HEK293 (cell line): ENCODE data around the gene ACAP3.

Experiments used
- CTCF ChIP-seq: fragments of 450-650 bp; formaldehyde crosslinking; IDR thresholded peaks from 2 replicates; pipeline ENCODE4 v1.5.1; 2016; ENCODE audit warnings: missing biosample characterization, missing genetic modification characterization
- KLF7 ChIP-seq: fragments of 450-650 bp; formaldehyde crosslinking; IDR thresholded peaks from 2 replicates; pipeline ENCODE4 v1.5.1; 2016; ENCODE audit warnings: missing biosample characterization, missing genetic modification characterization, borderline replicate concordance
- MYNN ChIP-seq: fragments of 450-650 bp; formaldehyde crosslinking; IDR thresholded peaks from 2 replicates; pipeline ENCODE4 v1.5.1; 2016; ENCODE audit warnings: missing biosample characterization, missing genetic modification characterization, borderline replicate concordance
- MZF1 ChIP-seq: fragments of 450-650 bp; formaldehyde crosslinking; IDR thresholded peaks from 2 replicates; pipeline ENCODE4 v1.5.1; 2017; ENCODE audit warnings: missing biosample characterization, missing genetic modification characterization, borderline replicate concordance
- SETDB1 ChIP-seq: IDR thresholded peaks from one replicate; pipeline ENCODE4 v1.6.1; 2017; ENCODE audit warnings: mild to moderate bottlenecking, low read length, moderate library complexity, mixed read lengths; ENCODE audit not compliant: insufficient read length
- ZBTB1 ChIP-seq: fragments of 450-650 bp; formaldehyde crosslinking; IDR thresholded peaks from 2 replicates; pipeline ENCODE4 v1.5.1; 2016; ENCODE audit warnings: missing biosample characterization, missing genetic modification characterization
- ZBTB11 ChIP-seq: fragments of 450-650 bp; formaldehyde crosslinking; conservative IDR thresholded peaks from 2 replicates; pipeline ENCODE4 v1.5.1; 2016; ENCODE audit warnings: low read depth, missing biosample characterization, missing genetic modification characterization
- ZNF24 ChIP-seq: fragments of 450-650 bp; formaldehyde crosslinking; IDR thresholded peaks from 2 replicates; pipeline ENCODE4 v1.5.1; 2016; ENCODE audit warnings: missing biosample characterization, missing genetic modification characterization
- ZNF324 ChIP-seq: fragments of 450-650 bp; formaldehyde crosslinking; IDR thresholded peaks from 2 replicates; pipeline ENCODE4 v1.5.1; 2016; ENCODE audit warnings: missing biosample characterization, missing genetic modification characterization
- ZNF335 ChIP-seq: fragments of 450-650 bp; formaldehyde crosslinking; conservative IDR thresholded peaks from 2 replicates; pipeline ENCODE4 v1.5.1; 2016; ENCODE audit warnings: missing biosample characterization, missing genetic modification characterization
- ZNF394 ChIP-seq: fragments of 450-650 bp; formaldehyde crosslinking; IDR thresholded peaks from 2 replicates; pipeline ENCODE4 v1.5.1; 2016; ENCODE audit warnings: missing biosample characterization, missing genetic modification characterization, mild to moderate bottlenecking, moderate library complexity, borderline replicate concordance
- ZNF488 ChIP-seq: fragments of 450-650 bp; formaldehyde crosslinking; IDR thresholded peaks from 2 replicates; pipeline ENCODE4 v1.5.1; 2016; ENCODE audit warnings: missing biosample characterization, missing genetic modification characterization
- ZNF596 ChIP-seq: fragments of 450-650 bp; IDR thresholded peaks from 2 replicates; pipeline ENCODE4 v1.5.0; 2018; ENCODE audit warnings: missing biosample characterization, mild to moderate bottlenecking, missing genetic modification characterization, moderate library complexity
- ZNF629 ChIP-seq: fragments of 450-650 bp; formaldehyde crosslinking; IDR thresholded peaks from 2 replicates; pipeline ENCODE4 v1.5.1; 2017; ENCODE audit warnings: missing biosample characterization, missing genetic modification characterization

- TF ChIP-seq ZNF394 = no peak
- no peak for TF ChIP-seq SETDB1
- TF ChIP-seq MZF1 (tag by site-specific recombination) = no peak
- no peak for TF ChIP-seq CTCF (tag by site-specific recombination)
- no peak for TF ChIP-seq ZBTB1
- no peak for TF ChIP-seq ZNF629 (tag by site-specific recombination)
- no peak for TF ChIP-seq ZNF24 (tag by site-specific recombination)
- no peak for TF ChIP-seq KLF7 (tag by site-specific recombination)
- TF ChIP-seq MYNN (tag by site-specific recombination) = no peak
- TF ChIP-seq ZNF335 (tag by site-specific recombination) = no peak
- TF ChIP-seq ZBTB11 (tag by site-specific recombination) = no peak
- no peak for TF ChIP-seq ZNF596 (tag by site-specific recombination)
- no peak for TF ChIP-seq ZNF324 (tag by site-specific recombination)
- TF ChIP-seq ZNF488 (tag by site-specific recombination) = no peak
These were observed 54.4 kb downstream of the ACAP3 start for GRCh38 chr1:1253314-1253713.
